Liver (tissue), 9 donors: ENCODE results near the gene GCLC. TPM values are rescaled to one million over a fixed set of nuclear protein-coding genes. Genes with fewer than 3 reads are reported as not detected.

ENCODE experiments used
- DNase-seq: peaks from one replicate; pipeline ENCODE4 v3.0.0-alpha.2; 2017; ENCODE audit warnings: low spot score
- H3K27ac ChIP-seq, 2 donors: one replicate each; pipeline ENCODE4 v1.7.0; 2013; ENCODE audit warnings: inconsistent platforms in 2 of 2, low read length in 2 of 2, control low read depth in 1 of 2, low read depth in 1 of 2, mild to moderate bottlenecking in 1 of 2
- H3K27me3 ChIP-seq, 4 donors: one replicate each; pipeline versions ENCODE4 v1.6.1 to v1.7.0; 2013; ENCODE audit warnings: low read length in 3 of 4, inconsistent platforms in 1 of 4, mild to moderate bottlenecking in 1 of 4, moderate library complexity in 1 of 4; ENCODE audit not compliant: control insufficient read depth in 4 of 4, insufficient read depth in 4 of 4
- H3K36me3 ChIP-seq, 4 donors: one replicate each; pipeline versions ENCODE4 v1.6.1 to v1.7.0; 2013; ENCODE audit warnings: low read length in 3 of 4, mild to moderate bottlenecking in 3 of 4, low read depth in 1 of 4, moderate library complexity in 1 of 4; ENCODE audit not compliant: control insufficient read depth in 4 of 4, insufficient read depth in 3 of 4
- H3K4me1 ChIP-seq, 4 donors: one replicate each; pipeline versions ENCODE4 v1.6.1 to v1.7.0; 2013; ENCODE audit warnings: low read length in 3 of 4, mild to moderate bottlenecking in 3 of 4, moderate library complexity in 1 of 4; ENCODE audit not compliant: control insufficient read depth in 4 of 4, insufficient read depth in 4 of 4
- H3K4me3 ChIP-seq, 3 donors: one replicate each; pipeline versions ENCODE4 v1.6.1 to v1.7.0; 2013; ENCODE audit warnings: low read length in 3 of 3, control low read depth in 1 of 3, low read depth in 1 of 3, mild to moderate bottlenecking in 1 of 3
- H3K9ac ChIP-seq, 2 donors: one replicate each; pipeline ENCODE4 v1.7.0; 2013; ENCODE audit warnings: low read length in 2 of 2, mild to moderate bottlenecking in 2 of 2, moderate library complexity in 2 of 2, control low read depth in 1 of 2, low read depth in 1 of 2
- H3K9me3 ChIP-seq, 4 donors: one replicate each; pipeline versions ENCODE4 v1.6.1 to v1.7.0; 2013; ENCODE audit warnings: low read length in 3 of 4; ENCODE audit not compliant: control insufficient read depth in 4 of 4
- ATF3 ChIP-seq: IDR thresholded peaks from 2 replicates; pipeline ENCODE4 v1.6.1; 2016; ENCODE audit warnings: antibody characterized with exemption
- CTCF ChIP-seq: fragments of 150-350 bp; IDR thresholded peaks from 2 replicates; pipeline ENCODE4 v1.5.1; 2017; ENCODE audit warnings: improper control_type of control experiment, low read depth, low read length; ENCODE audit not compliant: missing input control
- EGR1 ChIP-seq, 2 donors: IDR thresholded peaks; 2 replicates each; pipeline ENCODE4 v1.6.1; 2016 to 2018; ENCODE audit warnings: antibody characterized with exemption in 2 of 2, low read depth in 2 of 2
- FOXA1 ChIP-seq: IDR thresholded peaks from 2 replicates; pipeline ENCODE4 v1.6.1; 2016; ENCODE audit warnings: antibody characterized with exemption
- FOXA2 ChIP-seq: IDR thresholded peaks from 2 replicates; pipeline ENCODE4 v1.6.1; 2016; ENCODE audit warnings: antibody characterized with exemption
- GABPA ChIP-seq, 2 donors: IDR thresholded peaks in 1 of 2; conservative IDR thresholded peaks in 1 of 2; 2 replicates each; pipeline ENCODE4 v1.6.1; 2016; ENCODE audit warnings: antibody characterized with exemption in 2 of 2, mild to moderate bottlenecking in 1 of 2, moderate library complexity in 1 of 2
- HNF4A ChIP-seq, 2 donors: conservative IDR thresholded peaks; 2 replicates each; pipeline ENCODE4 v1.6.1; 2016; ENCODE audit warnings: antibody characterized with exemption in 2 of 2, mild to moderate bottlenecking in 2 of 2
- HNF4G ChIP-seq: IDR thresholded peaks from 2 replicates; pipeline ENCODE4 v1.6.1; 2016; ENCODE audit warnings: antibody characterized with exemption
- JUND ChIP-seq, 2 donors: IDR thresholded peaks; 2 replicates each; pipeline ENCODE4 v1.6.1; 2016; ENCODE audit warnings: antibody characterized with exemption in 2 of 2
- NR2F2 ChIP-seq: IDR thresholded peaks from 2 replicates; pipeline ENCODE4 v1.6.1; 2016; ENCODE audit warnings: antibody characterized with exemption
- RAD21 ChIP-seq, 2 donors: IDR thresholded peaks; 2 replicates each; pipeline ENCODE4 v1.6.1; 2016; ENCODE audit warnings: antibody characterized with exemption in 2 of 2, mild to moderate bottlenecking in 2 of 2
- RXRA ChIP-seq, 2 donors: IDR thresholded peaks; 2 replicates each; pipeline ENCODE4 v1.6.1; 2017 to 2018; ENCODE audit warnings: antibody characterized with exemption in 2 of 2, mild to moderate bottlenecking in 1 of 2
- SP1 ChIP-seq: IDR thresholded peaks from 2 replicates; pipeline ENCODE4 v1.6.1; 2018; ENCODE audit warnings: antibody characterized with exemption, mild to moderate bottlenecking
- TAF1 ChIP-seq: conservative IDR thresholded peaks from 2 replicates; pipeline ENCODE4 v1.6.1; 2016; ENCODE audit warnings: antibody characterized with exemption, mild to moderate bottlenecking
- YY1 ChIP-seq: IDR thresholded peaks from 2 replicates; pipeline ENCODE4 v1.6.1; 2016; ENCODE audit warnings: antibody characterized with exemption, mild to moderate bottlenecking
- WGBS: extraction: QIAGEN DNeasy Blood & Tissue Kit; methylation state at CpG from one replicate; pipeline ENCODE4 v1.1.7; 2013; 5-methylcytosine and 5-hydroxymethylcytosine counted together
- polyA plus RNA-seq, 2 donors: library from polyadenylated mRNA; stranded (reverse) in 1 of 2; unstranded in 1 of 2; fragments of 200-250 nt in 1 of 2; fragments of >200 nt in 1 of 2; fragmentation: Nextera tagmentation in 1 of 2; extraction: Ambion mirVana in 1 of 2; gene quantifications; one replicate each; pipeline versions ENCODE4 v1.2.1 to v1.2.3, GENCODE V29; 2013 to 2015
- total RNA-seq, 2 donors: library from RNA; depleted of rRNA; stranded (reverse); fragments of >200 nt; gene quantifications; one replicate each; pipeline ENCODE4 v1.2.3, GENCODE V29; 2014
- TF ChIP-seq, protein P1 (sequence below): IDR thresholded peaks from 2 replicates; pipeline ENCODE4 v1.6.1; 2016; ENCODE audit warnings: antibody characterized with exemption
- TF ChIP-seq, protein P2 (sequence below): IDR thresholded peaks from 2 replicates; pipeline ENCODE4 v1.6.1; 2016; ENCODE audit warnings: antibody characterized with exemption, mild to moderate bottlenecking
- TF ChIP-seq, protein P3 (sequence below): IDR thresholded peaks from 2 replicates; pipeline ENCODE4 v1.6.1; 2016; ENCODE audit warnings: antibody characterized with exemption
- donor health status: healthy.
- donor health status: healthy.
- donor health status: healthy.
- donor health status: healthy.
- donor health status: healthy.

GCLC gene
- total and polyA plus RNA-seq, 4 donors, result 28.6 to 135 (median 79.8) TPM

GRCh38 chr6:53528107-53528506 is 16.8 kb downstream of the GCLC start:
- TF ChIP-seq EGR1 (IDR thresholded peaks at IDR 0.05; ENCODE audit: low read depth in 2 of 2) (no peak), NR2F2 (no peak), ATF3 (no peak), RXRA (IDR thresholded peaks at IDR 0.05) (no peak), TAF1 (no peak), HNF4G (no peak), RAD21 (IDR thresholded peaks at IDR 0.05) (no peak), FOXA1 (no peak), CTCF (no peak), JUND (IDR thresholded peaks at IDR 0.05) (no peak), HNF4A (conservative IDR thresholded peaks at IDR 0.05) (no peak), GABPA (IDR thresholded peaks at IDR 0.05 in 1 of 2, conservative IDR thresholded peaks at IDR 0.05 in 1 of 2) (no peak), SP1 (no peak), FOXA2 (no peak), YY1 (no peak)
- TF ChIP-seq, protein P1, sequence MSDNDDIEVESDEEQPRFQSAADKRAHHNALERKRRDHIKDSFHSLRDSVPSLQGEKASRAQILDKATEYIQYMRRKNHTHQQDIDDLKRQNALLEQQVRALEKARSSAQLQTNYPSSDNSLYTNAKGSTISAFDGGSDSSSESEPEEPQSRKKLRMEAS, result no peak
- TF ChIP-seq, protein P2, sequence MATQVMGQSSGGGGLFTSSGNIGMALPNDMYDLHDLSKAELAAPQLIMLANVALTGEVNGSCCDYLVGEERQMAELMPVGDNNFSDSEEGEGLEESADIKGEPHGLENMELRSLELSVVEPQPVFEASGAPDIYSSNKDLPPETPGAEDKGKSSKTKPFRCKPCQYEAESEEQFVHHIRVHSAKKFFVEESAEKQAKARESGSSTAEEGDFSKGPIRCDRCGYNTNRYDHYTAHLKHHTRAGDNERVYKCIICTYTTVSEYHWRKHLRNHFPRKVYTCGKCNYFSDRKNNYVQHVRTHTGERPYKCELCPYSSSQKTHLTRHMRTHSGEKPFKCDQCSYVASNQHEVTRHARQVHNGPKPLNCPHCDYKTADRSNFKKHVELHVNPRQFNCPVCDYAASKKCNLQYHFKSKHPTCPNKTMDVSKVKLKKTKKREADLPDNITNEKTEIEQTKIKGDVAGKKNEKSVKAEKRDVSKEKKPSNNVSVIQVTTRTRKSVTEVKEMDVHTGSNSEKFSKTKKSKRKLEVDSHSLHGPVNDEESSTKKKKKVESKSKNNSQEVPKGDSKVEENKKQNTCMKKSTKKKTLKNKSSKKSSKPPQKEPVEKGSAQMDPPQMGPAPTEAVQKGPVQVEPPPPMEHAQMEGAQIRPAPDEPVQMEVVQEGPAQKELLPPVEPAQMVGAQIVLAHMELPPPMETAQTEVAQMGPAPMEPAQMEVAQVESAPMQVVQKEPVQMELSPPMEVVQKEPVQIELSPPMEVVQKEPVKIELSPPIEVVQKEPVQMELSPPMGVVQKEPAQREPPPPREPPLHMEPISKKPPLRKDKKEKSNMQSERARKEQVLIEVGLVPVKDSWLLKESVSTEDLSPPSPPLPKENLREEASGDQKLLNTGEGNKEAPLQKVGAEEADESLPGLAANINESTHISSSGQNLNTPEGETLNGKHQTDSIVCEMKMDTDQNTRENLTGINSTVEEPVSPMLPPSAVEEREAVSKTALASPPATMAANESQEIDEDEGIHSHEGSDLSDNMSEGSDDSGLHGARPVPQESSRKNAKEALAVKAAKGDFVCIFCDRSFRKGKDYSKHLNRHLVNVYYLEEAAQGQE, result no peak
- DNase-seq, result no peak
- peaks cover 5 to 84% (median 64%) of the 10 kb centered on the region in 4 donors for H3K4me1 ChIP-seq
- H3K9ac ChIP-seq, result no peak overlapping the region
- no peaks in the 10 kb centered on the region for H3K27me3 ChIP-seq
- H3K9me3 ChIP-seq, result no peaks in the 10 kb centered on the region
- no peak overlapping the region for H3K27ac ChIP-seq
- no peaks in the 10 kb centered on the region for H3K36me3 ChIP-seq
- H3K4me3 ChIP-seq, result no peak overlapping the region

DNA sequence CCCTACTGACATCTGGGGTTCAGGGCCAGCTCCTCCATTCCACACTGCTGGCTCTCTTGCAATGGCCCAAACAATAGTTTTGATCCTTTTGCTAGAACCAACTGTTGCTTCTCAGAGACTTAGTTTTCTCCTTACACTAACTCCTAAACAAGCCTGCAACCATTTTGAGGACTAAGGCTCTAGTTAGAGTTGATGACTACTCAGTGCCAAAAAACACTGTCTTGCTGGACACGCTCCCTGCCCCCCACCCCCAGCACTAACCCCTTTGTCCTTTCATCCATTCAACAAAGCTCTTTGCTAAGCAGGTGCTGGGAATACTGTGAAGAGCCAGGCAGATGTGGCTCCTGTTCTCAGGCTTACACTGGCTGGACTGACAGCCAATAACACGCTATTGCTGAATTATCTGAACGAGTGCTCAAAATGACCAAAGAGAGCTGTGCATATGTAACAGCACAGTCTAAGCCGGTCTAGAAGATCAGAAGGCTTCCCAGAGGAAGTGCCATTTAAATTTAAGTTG is 17.6 kb downstream of the GCLC start:
- Histone ChIP-seq H3K4me1 (peaks cover 5 to 76% (median 56%) of the 10 kb centered on the region in 4 donors), H3K27me3 (no peaks in the 10 kb centered on the region), H3K36me3 (no peaks in the 10 kb centered on the region), H3K9me3 (no peaks in the 10 kb centered on the region), H3K9ac (no peak overlapping the region), H3K27ac (no peak overlapping the region), H3K4me3 (no peak overlapping the region)
- 74% methylated on average over 4 of the region's 4 CpGs for WGBS
- DNase-seq, result no peak
- TF ChIP-seq HNF4A (conservative IDR thresholded peaks at IDR 0.05) (no peak), YY1 (no peak), TAF1 (no peak), NR2F2 (no peak), JUND (IDR thresholded peaks at IDR 0.05) (no peak), FOXA2 (no peak), SP1 (no peak), HNF4G (no peak), FOXA1 (no peak), RXRA (IDR thresholded peaks at IDR 0.05) (no peak), EGR1 (IDR thresholded peaks at IDR 0.05; ENCODE audit: low read depth in 2 of 2) (no peak), GABPA (IDR thresholded peaks at IDR 0.05 in 1 of 2, conservative IDR thresholded peaks at IDR 0.05 in 1 of 2) (no peak), RAD21 (IDR thresholded peaks at IDR 0.05) (no peak), ATF3 (no peak)
- TF ChIP-seq, protein P2, result no peak
- TF ChIP-seq, protein P3, sequence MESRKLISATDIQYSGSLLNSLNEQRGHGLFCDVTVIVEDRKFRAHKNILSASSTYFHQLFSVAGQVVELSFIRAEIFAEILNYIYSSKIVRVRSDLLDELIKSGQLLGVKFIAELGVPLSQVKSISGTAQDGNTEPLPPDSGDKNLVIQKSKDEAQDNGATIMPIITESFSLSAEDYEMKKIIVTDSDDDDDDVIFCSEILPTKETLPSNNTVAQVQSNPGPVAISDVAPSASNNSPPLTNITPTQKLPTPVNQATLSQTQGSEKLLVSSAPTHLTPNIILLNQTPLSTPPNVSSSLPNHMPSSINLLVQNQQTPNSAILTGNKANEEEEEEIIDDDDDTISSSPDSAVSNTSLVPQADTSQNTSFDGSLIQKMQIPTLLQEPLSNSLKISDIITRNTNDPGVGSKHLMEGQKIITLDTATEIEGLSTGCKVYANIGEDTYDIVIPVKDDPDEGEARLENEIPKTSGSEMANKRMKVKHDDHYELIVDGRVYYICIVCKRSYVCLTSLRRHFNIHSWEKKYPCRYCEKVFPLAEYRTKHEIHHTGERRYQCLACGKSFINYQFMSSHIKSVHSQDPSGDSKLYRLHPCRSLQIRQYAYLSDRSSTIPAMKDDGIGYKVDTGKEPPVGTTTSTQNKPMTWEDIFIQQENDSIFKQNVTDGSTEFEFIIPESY, result no peak
- TF ChIP-seq, protein P1, result no peak
